HepG2 (cell line): ENCODE results near the gene POLN. TPM values are rescaled to one million over a fixed set of nuclear protein-coding genes. Genes with fewer than 3 reads are reported as not detected.

Experiments
- ATAC-seq: fragments of 200-7000 bp; cut with Tn5 transposase; 3 replicates; pipeline ENCODE4 v1.9.1; 2020; ENCODE audit warnings: mild to moderate bottlenecking, moderate library complexity
- BruUV-seq: library from RNA; stranded (reverse); fragments of 400-500 nt; replicated peaks from 2 replicates; lab custom pipeline; 2021; lab: Mats Ljungman, UMichigan
- CTCF ChIA-PET: fragments of 300-600 bp; formaldehyde crosslinking; extraction: SDS; loops from one replicate; lab custom pipeline; 2021; ENCODE audit warnings: low total read pairs, inconsistent platforms, low intra/inter-chr PET ratio; lab: Yijun Ruan, JAX
- POLR2A ChIA-PET: fragments of 350-600 bp; sonication (Branson Sonifier 250); formaldehyde crosslinking; loops from one replicate; lab custom pipeline; 2020; ENCODE audit warnings: antibody characterized with exemption, inconsistent platforms; lab: Yijun Ruan, JAX
- DNase-seq: peaks from one replicate; pipeline ENCODE4 v3.0.0-alpha.2; 2015; ENCODE audit warnings: low spot score
- FAIRE-seq: peaks from 3 replicates; lab custom pipeline; 2011; peaks lifted over from hg19 to GRCh38; lab: Jason Lieb, UNC
- H2AFZ ChIP-seq: one replicate; pipeline ENCODE4 v1.6.1; 2011; ENCODE audit warnings: low read length, inconsistent platforms
- H3K27ac ChIP-seq: fragments of 300-600 bp; 3 replicates; pipeline ENCODE4 v1.8.0; 2011; ENCODE audit warnings: mixed run types, mild to moderate bottlenecking, mixed read lengths, low read length, inconsistent platforms; ENCODE audit not compliant: insufficient read depth; ENCODE audit errors: extremely low read length
- H3K27me3 ChIP-seq, 2 experiments: fragments of 200-600 bp in 1 of 2; 2 replicates in 1 of 2; 3 replicates in 1 of 2; pipeline versions ENCODE4 v1.6.0 to v1.8.0; 2011; ENCODE audit warnings: low read length in 2 of 2, mild to moderate bottlenecking in 2 of 2, moderate library complexity in 2 of 2, inconsistent platforms in 1 of 2; ENCODE audit not compliant: insufficient read depth in 2 of 2, control insufficient read depth in 1 of 2
- H3K36me3 ChIP-seq, 2 experiments: fragments of 200-600 bp in 1 of 2; replicated peaks in 1 of 2; 2 replicates in 1 of 2; 3 replicates in 1 of 2; pipeline versions ENCODE4 v1.5.1 to v1.8.0; 2011; ENCODE audit warnings: low read length in 2 of 2, inconsistent platforms in 1 of 2; ENCODE audit not compliant: insufficient read depth in 2 of 2, control insufficient read depth in 1 of 2
- H3K4me1 ChIP-seq: 2 replicates; pipeline ENCODE4 v1.5.1; 2012; ENCODE audit warnings: low read length, inconsistent platforms; ENCODE audit not compliant: insufficient read depth
- H3K4me2 ChIP-seq: 2 replicates; pipeline ENCODE4 v1.6.0; 2011; ENCODE audit warnings: low read depth, low read length, inconsistent platforms
- H3K4me3 ChIP-seq, 3 experiments: fragments of 200-600 bp in 1 of 3; sonication (generic), shearing (Covaris generic) in 1 of 3; replicated peaks in 1 of 3; 2 replicates each; pipeline ENCODE4 v1.5.1; 2011 to 2016; ENCODE audit warnings: low read length in 3 of 3, inconsistent platforms in 2 of 3, low read depth in 2 of 3, mild to moderate bottlenecking in 2 of 3, control low read depth in 1 of 3, mixed read lengths in 1 of 3; ENCODE audit not compliant: insufficient read depth in 1 of 3
- H3K79me2 ChIP-seq: one replicate; pipeline ENCODE4 v1.6.1; 2011; ENCODE audit warnings: low read length, inconsistent platforms; ENCODE audit not compliant: insufficient read depth
- H3K9ac ChIP-seq: 2 replicates; pipeline ENCODE4 v1.6.0; 2011; ENCODE audit warnings: mild to moderate bottlenecking, low read depth, low read length, inconsistent platforms; ENCODE audit not compliant: insufficient read depth
- H3K9me3 ChIP-seq: 2 replicates; pipeline ENCODE4 v1.5.1; 2012; ENCODE audit warnings: mild to moderate bottlenecking, low read length
- H4K20me1 ChIP-seq: 2 replicates; pipeline ENCODE4 v1.6.0; 2011; ENCODE audit warnings: inconsistent platforms, mild to moderate bottlenecking, low read length, moderate library complexity; ENCODE audit not compliant: insufficient read depth
- ATF4 ChIP-seq, 2 experiments: fragments of 450-650 bp in 1 of 2; sonication (generic) in 1 of 2; formaldehyde crosslinking; IDR thresholded peaks; 2 replicates each; pipeline versions ENCODE4 v1.5.0 to v1.8.0; 2020 to 2022; ENCODE audit warnings: mild to moderate bottlenecking in 1 of 2, missing genetic modification reagents in 1 of 2
- GRHL1 ChIP-seq: sonication (generic); formaldehyde crosslinking; conservative IDR thresholded peaks from 2 replicates; pipeline ENCODE4 v1.8.0; 2022; ENCODE audit warnings: missing genetic modification reagents
- RBFOX2 ChIP-seq: fragments of 200-400 bp; formaldehyde crosslinking; IDR thresholded peaks from 2 replicates; pipeline ENCODE4 v1.6.1; 2017; ENCODE audit warnings: low read depth, mild to moderate bottlenecking, low read length
- STAG1 ChIP-seq: sonication (generic); formaldehyde crosslinking; IDR thresholded peaks from 2 replicates; pipeline ENCODE4 v1.4.0; 2020; ENCODE audit warnings: missing genetic modification reagents
- WGBS: methylation state at CpG from one replicate; pipeline ENCODE4 v1.1.6; 2017; ENCODE audit warnings: low lambda C conversion rate; 5-methylcytosine and 5-hydroxymethylcytosine counted together
- in situ Hi-C: cut with HindIII; loops from 2 replicates; pipeline ENCODE4 v1.10.0; 2017; ENCODE audit warnings: low pct_unique_long_range_greater_than_20kb; ENCODE audit not compliant: extremely low pct_ligation_motif_present
- intact Hi-C: fragments of 100-400 bp; cut with micrococcal nuclease; formaldehyde crosslinking; loops from one replicate; pipeline ENCODE4 v1.10.0; 2022; ENCODE audit not compliant: unreplicated experiment
- polyA plus RNA-seq, 8 experiments: library from polyadenylated mRNA; depleted of rRNA in 3 of 8; stranded (reverse) in 7 of 8; unstranded in 1 of 8; fragments of >200 nt; fragmentation: Illumina TruSeq in 4 of 8; extraction: Trizol in 4 of 8; gene quantifications; 2 replicates each; pipeline versions ENCODE4 v1.2.1 to v1.2.3, GENCODE V29; 2011 to 2016; ENCODE audit warnings: low read depth in 4 of 8, missing spikeins in 1 of 8, mixed read lengths in 1 of 8; ENCODE audit not compliant: insufficient read depth in 1 of 8
- total RNA-seq, 5 experiments: library from RNA; depleted of rRNA; stranded (reverse); fragments of >200 nt; fragmentation: Illumina TruSeq; extraction: Trizol; gene quantifications; 2 replicates each; pipeline ENCODE4 v1.2.3, GENCODE V29; 2016; ENCODE audit warnings: low read depth in 1 of 5

Gene POLN
- total and polyA plus RNA-seq, 2 of the 13 experiments (the other 11 are each of a cell fraction or from before 2014, with no cell fraction given), result 0.93 to 1.5 TPM

GRCh38 chr4:2256156-2256731, 14.3 kb upstream of the POLN start:
- DNase-seq, result no peak
- in situ Hi-C loops, result no loop called here
- CTCF ChIA-PET, result no interaction called here

GRCh38 chr4:2255501-2256155, 13.7 kb upstream of the POLN start:
- H3K27ac ChIP-seq, result no peak overlapping the region
- TF ChIP-seq GRHL1 (CRISPR knock-in tag) (no peak), RBFOX2 (peak; percentile 58)

More at GRCh38 chr4:2256156-2256731, 14.3 kb upstream of the POLN start:
- Histone ChIP-seq H3K79me2 (peaks cover 9% of the 10 kb centered on the region), H4K20me1 (no peaks in the 10 kb centered on the region), H3K4me2 (no peak overlapping the region), H3K4me1 (peaks cover 17% of the 10 kb centered on the region), H3K9ac (no peak overlapping the region), H3K36me3 (peaks cover 9 to 16% of the 10 kb centered on the region in 2 experiments; a peak in 4 of 5 replicates), H2AFZ (no peak overlapping the region), H3K27ac (no peak overlapping the region), H3K27me3 (no peaks in the 10 kb centered on the region), H3K9me3 (no peaks in the 10 kb centered on the region), H3K4me3 (no peak overlapping the region)
- POLR2A ChIA-PET, result no interaction called here
- FAIRE-seq (no peak), ATAC-seq (no peak)
- TF ChIP-seq STAG1 (CRISPR knock-in tag), result no peak
- peak; percentile 30; the same call in 1 of the 2 replicates for TF ChIP-seq RBFOX2
- TF ChIP-seq ATF4 (CRISPR knock-in tag; IDR thresholded peaks at IDR 0.05), result no peak
- BruUV-seq, result no TSS peak
- intact Hi-C loops, result no loop called here
- WGBS, result no CpG with 5 or more reads among the region's 8 CpGs

More at GRCh38 chr4:2255501-2256155, 13.7 kb upstream of the POLN start:
- no TSS peak for BruUV-seq
- Histone ChIP-seq H3K9ac (no peak overlapping the region), H3K9me3 (no peaks in the 10 kb centered on the region), H3K36me3 (peaks cover 9 to 16% of the 10 kb centered on the region in 2 experiments; a peak in 4 of 5 replicates), H3K4me3 (no peak overlapping the region), H3K27me3 (no peaks in the 10 kb centered on the region), H2AFZ (no peak overlapping the region), H3K4me2 (no peak overlapping the region), H4K20me1 (no peaks in the 10 kb centered on the region), H3K79me2 (peaks cover 5% of the 10 kb centered on the region), H3K4me1 (peaks cover 15% of the 10 kb centered on the region)
- DNase-seq (no peak), ATAC-seq (no peak), FAIRE-seq (no peak)
- ChIA-PET POLR2A (no interaction called here), CTCF (no interaction called here)
- in situ Hi-C loops (no loop called here), intact Hi-C loops (no loop called here)
- no CpG with 5 or more reads among the region's 18 CpGs for WGBS
